Ovary (tissue), 3 donors: ENCODE data around the gene PSME3.

ENCODE experiments used
- CTCF ChIP-seq, 3 donors: fragments of 450-650 bp in 2 of 3; fragments of 200-600 bp in 1 of 3; IDR thresholded peaks; one replicate each; pipeline versions ENCODE4 v1.5.1 to v1.8.0; 2016 to 2022; ENCODE audit warnings: antibody characterized with exemption in 3 of 3, mild to moderate bottlenecking in 1 of 3
- POLR2A ChIP-seq: fragments of 450-650 bp; IDR thresholded peaks from one replicate; pipeline ENCODE4 v1.6.1; 2017; ENCODE audit warnings: antibody characterized with exemption, mild to moderate bottlenecking, moderate library complexity
- donor health status: DM: no; HTN: no; CAD: no.

- TF ChIP-seq CTCF (IDR thresholded peaks at IDR 0.05) (no peak), POLR2A (no peak)
Measured at GRCh38 chr17:42791948-42792347, 41.2 kb upstream of the PSME3 start.
